Tibial artery (tissue), 4 donors: ENCODE data around the gene RIN3.

Experiments used
- DNase-seq, 2 donors: peaks; one replicate each; pipeline ENCODE4 v3.0.0-alpha.2; 2019
- H3K27ac ChIP-seq, 2 donors: fragments of 200-600 bp; sonication (generic) in 1 of 2; 1 replicate in 1 of 2; 2 replicates in 1 of 2; pipeline ENCODE4 v1.5.1; 2018 to 2019; ENCODE audit warnings: mild to moderate bottlenecking in 1 of 2
- H3K27me3 ChIP-seq, 2 donors: fragments of 200-600 bp; sonication (generic) in 1 of 2; one replicate each; pipeline versions ENCODE4 v1.5.1 to v1.6.0; 2016 to 2019
- H3K36me3 ChIP-seq, 3 donors: fragments of 200-600 bp; sonication (generic) in 2 of 3; one replicate each; pipeline ENCODE4 v1.5.1; 2016 to 2019; ENCODE audit warnings: mild to moderate bottlenecking in 2 of 3
- H3K4me1 ChIP-seq, 4 donors: fragments of 200-600 bp; sonication (generic) in 2 of 4; 1 replicate in 3 of 4; 2 replicates in 1 of 4; pipeline ENCODE4 v1.5.1; 2016 to 2019
- H3K4me3 ChIP-seq, 2 donors: fragments of 200-600 bp; sonication (generic) in 1 of 2; 1 replicate in 1 of 2; 2 replicates in 1 of 2; pipeline ENCODE4 v1.5.1; 2018 to 2019; ENCODE audit warnings: mild to moderate bottlenecking in 2 of 2
- H3K9me3 ChIP-seq, 3 donors: fragments of 200-600 bp; sonication (generic) in 1 of 3; one replicate each; pipeline ENCODE4 v1.5.1; 2016 to 2019
- CTCF ChIP-seq, 2 experiments: fragments of 200-600 bp in 1 of 2; fragments of 450-650 bp in 1 of 2; IDR thresholded peaks; one replicate each; pipeline ENCODE4 v1.5.1; 2017 to 2019; ENCODE audit warnings: antibody characterized with exemption in 2 of 2, mild to moderate bottlenecking in 1 of 2, moderate library complexity in 1 of 2
- intact Hi-C: fragments of 100-400 bp; cut with DNase I; formaldehyde crosslinking; loops from one replicate; pipeline ENCODE4 v1.15.0; 2023; ENCODE audit warnings: low total_unique reads

The RIN3 gene

DNA sequence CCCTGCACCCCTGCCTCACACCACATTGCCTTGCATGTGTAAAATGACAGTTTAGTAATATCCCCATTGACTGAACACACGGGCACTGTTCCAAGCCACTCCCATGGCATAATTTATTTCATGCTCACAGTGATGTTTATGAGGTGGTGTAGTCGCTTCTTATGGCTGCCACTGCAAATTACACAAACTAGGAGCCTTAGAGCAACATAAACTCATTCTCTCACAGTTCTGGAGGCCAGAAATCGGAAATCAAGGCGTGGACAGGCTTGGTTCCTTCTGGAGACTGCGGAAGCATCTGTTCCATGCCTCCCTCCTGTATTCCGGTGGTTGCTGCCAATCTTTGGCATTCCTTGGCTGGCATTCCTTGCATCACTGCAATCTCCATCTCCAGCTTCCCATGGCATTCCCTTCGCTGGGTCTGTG is 97.3 kb downstream of the RIN3 start:
- intact Hi-C loops: loop anchor here (10.0 kb wide), 1 partner anchor 74 kb away; no protein-coding TSS in a partner anchor
- H3K9me3 ChIP-seq: no peaks in the 10 kb centered on the region
- H3K4me3 ChIP-seq: no peak overlapping the region
- H3K4me1 ChIP-seq: peaks cover 0 to 12% (median 7%) of the 10 kb centered on the region in 4 donors
- H3K36me3 ChIP-seq: peaks cover 0 to 7% (median 0%) of the 10 kb centered on the region in 3 donors
- no peaks in the 10 kb centered on the region for H3K27me3 ChIP-seq
- no peak overlapping the region for H3K27ac ChIP-seq
- TF ChIP-seq CTCF (IDR thresholded peaks at IDR 0.05): no peak
- DNase-seq: no peak

GRCh38 chr14:92613008-92613658 is 99.6 kb downstream of the RIN3 start:
- DNase-seq: no peak
- Histone ChIP-seq H3K27me3 (no peaks in the 10 kb centered on the region), H3K4me3 (no peak overlapping the region), H3K36me3 (peaks cover 0 to 7% (median 0%) of the 10 kb centered on the region in 3 donors), H3K4me1 (peaks cover 0 to 12% (median 7%) of the 10 kb centered on the region in 4 donors), H3K27ac (no peak overlapping the region), H3K9me3 (no peaks in the 10 kb centered on the region)
- TF ChIP-seq CTCF (IDR thresholded peaks at IDR 0.05): peak; percentile 43 to 46
- intact Hi-C loops: loop anchor here (10.0 kb wide), 1 partner anchor 72 kb away; no protein-coding TSS in a partner anchor

GRCh38 chr14:92613681-92614260 is 100.2 kb downstream of the RIN3 start:
- no peak for DNase-seq
- Histone ChIP-seq H3K4me3 (no peak overlapping the region), H3K4me1 (peaks cover 0 to 12% (median 7%) of the 10 kb centered on the region in 4 donors), H3K27me3 (no peaks in the 10 kb centered on the region), H3K36me3 (peaks cover 0 to 7% (median 0%) of the 10 kb centered on the region in 3 donors), H3K9me3 (no peaks in the 10 kb centered on the region), H3K27ac (no peak overlapping the region)
- TF ChIP-seq CTCF (IDR thresholded peaks at IDR 0.05): no peak
- intact Hi-C loops: loop anchor here (10.0 kb wide), 1 partner anchor 71 kb away; no protein-coding TSS in a partner anchor

DNA sequence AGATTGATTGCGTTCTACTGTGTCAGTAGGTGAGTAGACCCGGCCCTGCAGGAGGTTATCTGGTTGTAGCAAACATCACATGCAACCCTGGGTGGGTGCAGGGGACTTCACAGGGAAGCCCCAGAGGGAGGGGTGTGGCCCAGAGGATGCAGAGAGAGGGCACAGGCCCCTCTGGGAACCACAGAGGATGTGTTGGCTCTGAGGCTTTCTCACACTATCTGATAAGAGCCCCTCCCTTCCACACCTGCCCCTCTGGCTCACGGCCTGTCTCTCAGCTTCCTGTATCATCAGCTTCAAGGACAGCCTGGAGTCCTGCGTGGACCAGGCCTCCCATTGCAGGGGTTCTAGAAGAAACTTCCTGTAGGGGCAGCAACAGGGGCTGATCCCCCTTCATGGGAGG is 101.9 kb downstream of the RIN3 start:
- TF ChIP-seq CTCF (IDR thresholded peaks at IDR 0.05): no peak
- H3K27ac ChIP-seq: no peak overlapping the region
- peaks cover 0 to 9% (median 6%) of the 10 kb centered on the region in 4 donors for H3K4me1 ChIP-seq
- intact Hi-C loops: loop anchor here (10.0 kb wide), 1 partner anchor 69 kb away; no protein-coding TSS in a partner anchor
- no peaks in the 10 kb centered on the region for H3K9me3 ChIP-seq
- no peaks in the 10 kb centered on the region for H3K27me3 ChIP-seq
- no peak overlapping the region for H3K4me3 ChIP-seq
- H3K36me3 ChIP-seq: peaks cover 0 to 7% (median 0%) of the 10 kb centered on the region in 3 donors
- no peak for DNase-seq

DNA sequence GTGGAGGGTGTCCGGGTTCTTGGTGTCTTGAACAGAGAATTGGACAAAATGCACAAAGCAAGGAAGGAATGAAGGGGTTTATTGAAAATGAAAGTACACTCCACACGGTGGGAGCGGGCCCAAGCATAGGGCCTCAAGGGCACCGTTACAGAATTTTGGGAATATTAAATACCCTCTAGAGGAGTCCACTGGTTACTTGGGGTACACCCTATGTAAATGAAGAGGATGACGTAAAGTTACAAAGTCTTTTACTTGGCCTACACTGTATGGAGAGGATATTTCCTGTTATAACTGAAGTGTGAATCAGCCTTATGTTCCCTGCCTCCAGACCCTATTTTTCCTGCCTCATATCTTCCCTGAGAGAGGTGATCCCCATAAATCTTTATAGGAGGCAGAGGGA is 102.6 kb downstream of the RIN3 start:
- peaks cover 0 to 7% (median 0%) of the 10 kb centered on the region in 3 donors for H3K36me3 ChIP-seq

More for the DNA sequence above, 102.6 kb downstream of the RIN3 start:
- Histone ChIP-seq H3K4me3 (no peak overlapping the region), H3K27ac (no peak overlapping the region), H3K9me3 (no peaks in the 10 kb centered on the region), H3K4me1 (peaks cover 0 to 2% (median 0%) of the 10 kb centered on the region in 4 donors), H3K27me3 (no peaks in the 10 kb centered on the region)
- no peak for TF ChIP-seq CTCF (IDR thresholded peaks at IDR 0.05)
- intact Hi-C loops: loop anchor here (10.0 kb wide), 1 partner anchor 69 kb away; no protein-coding TSS in a partner anchor
- DNase-seq: no peak
